Measurements from ENCODE around the gene SLC27A4. TPM values are rescaled to one million over a fixed set of nuclear protein-coding genes. Genes with fewer than 3 reads are reported as not detected.

Gene SLC27A4
- total RNA-seq, 1 experiment from 2014 or later, result 18.8 TPM

- CTCF ChIA-PET, result interaction anchor here (0.6 to 3.8 kb wide), 31 partner anchors 8 to 369 kb away, joined by 3 to 23 read pairs (median 4); partner anchors contain the start of gene URM1
- POLR2A ChIA-PET, result interaction anchor here (0.7 to 3.1 kb wide), 12 partner anchors 9 to 273 kb away, joined by 3 to 41 read pairs (median 4); partner anchors contain the start of genes GLE1 and URM1
- Mint-ChIP-seq H3K4me3 (ENCODE audit: unreplicated experiment) (no peak overlapping the region), H3K36me3 (ENCODE audit: insufficient read depth, unreplicated experiment) (no peaks in the 10 kb centered on the region), H3K27me3 (ENCODE audit: insufficient read depth, unreplicated experiment) (no peaks in the 10 kb centered on the region), H3K27ac (ENCODE audit: low read depth, unreplicated experiment) (no peak overlapping the region), H3K9me3 (ENCODE audit: unreplicated experiment) (no peaks in the 10 kb centered on the region), H3K4me1 (ENCODE audit: insufficient read depth, unreplicated experiment) (peaks cover 6% of the 10 kb centered on the region)
- no peak for DNase-seq (ENCODE audit: unreplicated experiment)
- intact Hi-C loops (cut with micrococcal nuclease), result loop anchor here (1.0 to 10.0 kb wide), 4 partner anchors 52 to 274 kb away; partner anchors contain the start of gene GLE1
- no TSS peak for BruUV-seq (replicated peaks)
- no peak for TF ChIP-seq CTCF (IDR thresholded peaks at IDR 0.05; ENCODE audit: unreplicated experiment)
These were observed 22.4 kb downstream of the SLC27A4 start for GRCh38 chr9:128362774-128363173.

- TF ChIP-seq CTCF (IDR thresholded peaks at IDR 0.05; ENCODE audit: unreplicated experiment), result no peak
- Mint-ChIP-seq H3K36me3 (ENCODE audit: insufficient read depth, unreplicated experiment) (peaks cover under 1% of the 10 kb centered on the region), H3K27ac (ENCODE audit: low read depth, unreplicated experiment) (no peak overlapping the region), H3K27me3 (ENCODE audit: insufficient read depth, unreplicated experiment) (no peaks in the 10 kb centered on the region), H3K4me3 (ENCODE audit: unreplicated experiment) (no peak overlapping the region), H3K4me1 (ENCODE audit: insufficient read depth, unreplicated experiment) (peaks cover 12% of the 10 kb centered on the region), H3K9me3 (ENCODE audit: unreplicated experiment) (no peaks in the 10 kb centered on the region)
- intact Hi-C loops (cut with micrococcal nuclease), result loop anchor here (10.0 kb wide), 1 partner anchor 49 kb away; no protein-coding TSS in a partner anchor
- BruUV-seq (replicated peaks), result no TSS peak
- CTCF ChIA-PET, result interaction anchor here (0.7 to 1.5 kb wide), 2 partner anchors 19 to 47 kb away, joined by 3 read pairs; no protein-coding TSS in a partner anchor
- POLR2A ChIA-PET, result no interaction called here
- no peak for DNase-seq (ENCODE audit: unreplicated experiment)
These were observed 25.2 kb downstream of the SLC27A4 start for GRCh38 chr9:128365525-128365924.

- CTCF ChIA-PET, result interaction anchor here (0.6 to 1.6 kb wide), 3 partner anchors 28 to 149 kb away, joined by 3 to 6 read pairs (median 3); no protein-coding TSS in a partner anchor
- no peak for DNase-seq (ENCODE audit: unreplicated experiment)
- Mint-ChIP-seq H3K4me1 (ENCODE audit: insufficient read depth, unreplicated experiment) (peaks cover 29% of the 10 kb centered on the region), H3K36me3 (ENCODE audit: insufficient read depth, unreplicated experiment) (peaks cover 10% of the 10 kb centered on the region), H3K27me3 (ENCODE audit: insufficient read depth, unreplicated experiment) (no peaks in the 10 kb centered on the region), H3K9me3 (ENCODE audit: unreplicated experiment) (no peaks in the 10 kb centered on the region), H3K4me3 (ENCODE audit: unreplicated experiment) (no peak overlapping the region), H3K27ac (ENCODE audit: low read depth, unreplicated experiment) (no peak overlapping the region)
- POLR2A ChIA-PET, result interaction anchor here (1.7 to 2.0 kb wide), 2 partner anchors 28 to 93 kb away, joined by 7 to 11 read pairs; partner anchors contain the start of genes GOLGA2 and SWI5
- intact Hi-C loops (cut with micrococcal nuclease), result loop anchor here (10.0 kb wide), 1 partner anchor 46 kb away; no protein-coding TSS in a partner anchor
- no peak for TF ChIP-seq CTCF (IDR thresholded peaks at IDR 0.05; ENCODE audit: unreplicated experiment)
- BruUV-seq (replicated peaks), result no TSS peak
These were observed 28.8 kb downstream of the SLC27A4 start for GRCh38 chr9:128369024-128369706.

- POLR2A ChIA-PET, result interaction anchor here (0.7 to 3.5 kb wide), 22 partner anchors 9 to 711 kb away, joined by 3 to 41 read pairs (median 7); partner anchors contain the start of genes DOLPP1, ENDOG, GOLGA2 and SET
- H3K4me1 Mint-ChIP-seq (ENCODE audit: insufficient read depth, unreplicated experiment), result peaks cover 29% of the 10 kb centered on the region
- BruUV-seq (replicated peaks), result no TSS peak
- no peak for TF ChIP-seq CTCF (IDR thresholded peaks at IDR 0.05; ENCODE audit: unreplicated experiment)
- peak overlapping the region; percentile 84 for H3K27ac Mint-ChIP-seq (ENCODE audit: low read depth, unreplicated experiment)
- H3K4me3 Mint-ChIP-seq (ENCODE audit: unreplicated experiment), result peak overlapping the region; percentile 84
- H3K27me3 Mint-ChIP-seq (ENCODE audit: insufficient read depth, unreplicated experiment), result no peaks in the 10 kb centered on the region
- no peak for DNase-seq (ENCODE audit: unreplicated experiment)
- peaks cover 10% of the 10 kb centered on the region for H3K36me3 Mint-ChIP-seq (ENCODE audit: insufficient read depth, unreplicated experiment)
- CTCF ChIA-PET, result interaction anchor here (1.2 to 2.9 kb wide), 3 partner anchors 9 to 50 kb away, joined by 3 to 23 read pairs (median 3); partner anchors contain the start of gene CERCAM
- no peaks in the 10 kb centered on the region for H3K9me3 Mint-ChIP-seq (ENCODE audit: unreplicated experiment)
- intact Hi-C loops (cut with micrococcal nuclease), result no loop called here
These were observed 30.0 kb downstream of the SLC27A4 start for GRCh38 chr9:128370367-128370751.
